GM10266 (cell line): ENCODE measurements around the gene HOXA5.

Source experiments
- DNase-seq: peaks from one replicate; pipeline ENCODE4 v3.0.0; 2012; ENCODE audit errors: extremely low spot score
- TF ChIP-seq, protein P1 (sequence below): IDR thresholded peaks from 2 replicates; pipeline ENCODE4 v1.5.1; 2012; ENCODE audit warnings: mild to moderate bottlenecking, low read depth; ENCODE audit not compliant: control insufficient read depth, insufficient read depth; ENCODE audit errors: missing control alignments

Gene HOXA5

DNA sequence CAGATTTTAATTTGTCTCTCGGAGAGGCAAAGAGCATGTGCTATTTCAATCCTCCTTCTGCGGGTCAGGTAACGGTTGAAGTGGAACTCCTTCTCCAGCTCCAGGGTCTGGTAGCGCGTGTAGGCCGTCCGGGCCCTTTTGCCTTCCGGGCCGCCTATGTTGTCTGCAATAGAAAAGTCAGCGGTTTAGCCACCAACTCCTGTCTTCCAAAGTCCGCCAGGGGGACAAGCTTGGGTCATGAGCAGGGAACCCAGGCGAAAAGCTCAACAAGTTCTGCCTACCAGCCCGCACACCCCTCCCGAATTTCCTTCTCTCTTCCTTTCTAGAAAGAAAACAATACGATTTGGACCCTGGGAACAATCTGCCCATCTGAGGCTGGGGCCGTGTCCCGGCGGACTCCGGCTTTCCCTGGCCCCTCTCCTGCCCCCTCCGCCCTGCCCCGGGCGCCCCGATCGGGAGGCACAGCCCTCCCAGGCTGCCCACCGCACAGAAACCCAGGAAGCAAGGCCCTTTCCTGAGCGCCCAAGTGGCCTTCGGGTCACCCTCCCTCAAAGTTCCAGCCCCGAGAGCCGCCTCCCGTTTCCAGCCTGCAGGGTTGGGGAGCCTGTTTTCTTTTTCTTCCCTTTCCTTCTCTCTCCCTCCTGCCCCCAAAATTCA, 1.4 kb downstream of the HOXA5 start:
- no peak for DNase-seq
- TF ChIP-seq, protein P1, sequence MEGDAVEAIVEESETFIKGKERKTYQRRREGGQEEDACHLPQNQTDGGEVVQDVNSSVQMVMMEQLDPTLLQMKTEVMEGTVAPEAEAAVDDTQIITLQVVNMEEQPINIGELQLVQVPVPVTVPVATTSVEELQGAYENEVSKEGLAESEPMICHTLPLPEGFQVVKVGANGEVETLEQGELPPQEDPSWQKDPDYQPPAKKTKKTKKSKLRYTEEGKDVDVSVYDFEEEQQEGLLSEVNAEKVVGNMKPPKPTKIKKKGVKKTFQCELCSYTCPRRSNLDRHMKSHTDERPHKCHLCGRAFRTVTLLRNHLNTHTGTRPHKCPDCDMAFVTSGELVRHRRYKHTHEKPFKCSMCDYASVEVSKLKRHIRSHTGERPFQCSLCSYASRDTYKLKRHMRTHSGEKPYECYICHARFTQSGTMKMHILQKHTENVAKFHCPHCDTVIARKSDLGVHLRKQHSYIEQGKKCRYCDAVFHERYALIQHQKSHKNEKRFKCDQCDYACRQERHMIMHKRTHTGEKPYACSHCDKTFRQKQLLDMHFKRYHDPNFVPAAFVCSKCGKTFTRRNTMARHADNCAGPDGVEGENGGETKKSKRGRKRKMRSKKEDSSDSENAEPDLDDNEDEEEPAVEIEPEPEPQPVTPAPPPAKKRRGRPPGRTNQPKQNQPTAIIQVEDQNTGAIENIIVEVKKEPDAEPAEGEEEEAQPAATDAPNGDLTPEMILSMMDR, result no peak

DNA sequence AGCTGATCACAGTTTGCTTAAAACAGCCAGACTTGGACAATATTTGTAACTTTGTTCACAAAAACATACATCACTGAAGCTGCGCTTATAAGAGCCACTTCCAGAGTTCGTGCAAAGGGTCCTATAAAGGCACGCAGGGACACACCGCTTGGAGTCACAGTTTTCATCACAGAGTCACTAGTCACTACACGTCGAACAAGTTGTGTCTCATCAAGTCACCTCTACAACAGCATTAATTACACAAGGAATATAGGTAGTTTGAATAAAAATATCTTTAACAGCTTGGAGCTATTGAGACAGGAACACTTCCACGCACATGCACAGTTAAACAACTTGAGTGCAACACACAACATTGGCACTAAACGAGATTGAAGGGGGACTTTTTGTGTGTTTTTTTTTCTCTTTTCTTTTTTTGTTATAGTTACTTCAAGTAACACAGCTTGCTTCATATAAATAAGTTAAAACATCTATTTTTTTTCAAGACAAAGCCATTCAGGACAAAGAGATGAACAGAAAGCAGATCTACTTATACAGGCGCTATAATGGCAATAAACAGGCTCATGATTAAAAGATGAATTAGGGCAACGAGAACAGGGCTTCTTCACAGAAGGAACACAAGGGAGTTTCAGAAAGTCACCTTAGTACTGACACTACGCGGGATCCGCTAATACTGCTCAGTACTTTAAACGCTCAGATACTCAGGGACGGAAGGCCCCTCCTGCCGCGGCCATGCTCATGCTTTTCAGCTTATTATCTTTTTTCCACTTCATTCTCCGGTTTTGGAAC, 2.2 kb downstream of the HOXA5 start:
- TF ChIP-seq, protein P1, result no peak
- DNase-seq, result no peak

DNA sequence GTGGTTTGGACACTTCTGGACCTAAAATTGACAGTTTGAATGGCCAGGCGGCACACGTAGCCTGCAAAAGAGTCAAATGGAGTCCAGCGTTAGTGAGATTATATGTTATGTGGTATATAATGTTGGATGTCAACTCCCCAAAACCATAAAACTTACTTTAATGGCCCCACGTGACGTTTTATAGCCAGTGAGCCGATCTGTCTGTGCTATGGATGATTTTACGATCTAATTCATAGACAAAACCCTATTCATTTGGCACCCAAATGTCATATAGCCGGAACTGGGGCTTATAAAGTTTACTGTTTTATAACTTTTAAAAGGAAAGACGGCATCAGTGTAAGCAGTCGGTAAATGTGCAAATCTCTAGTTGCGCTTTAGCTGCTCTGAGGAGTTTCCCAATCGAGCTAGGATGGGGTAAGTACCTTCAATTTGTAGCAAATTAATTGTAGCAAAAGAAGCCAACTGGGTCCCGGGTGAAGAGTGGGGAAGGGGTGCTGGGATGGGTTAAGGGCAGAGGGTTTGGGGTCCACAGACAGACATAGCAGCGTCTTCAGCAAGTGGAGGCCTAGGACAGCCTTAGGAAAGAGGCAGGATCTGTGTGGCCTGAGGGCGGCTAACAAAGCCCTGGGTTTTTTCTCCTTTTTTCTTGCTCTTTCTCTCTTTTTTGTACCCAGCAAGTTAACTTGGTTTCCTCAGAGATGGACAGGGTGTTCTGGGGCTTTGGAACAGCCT, 3.2 kb downstream of the HOXA5 start:
- TF ChIP-seq, protein P1, result no peak
- no peak for DNase-seq

DNA sequence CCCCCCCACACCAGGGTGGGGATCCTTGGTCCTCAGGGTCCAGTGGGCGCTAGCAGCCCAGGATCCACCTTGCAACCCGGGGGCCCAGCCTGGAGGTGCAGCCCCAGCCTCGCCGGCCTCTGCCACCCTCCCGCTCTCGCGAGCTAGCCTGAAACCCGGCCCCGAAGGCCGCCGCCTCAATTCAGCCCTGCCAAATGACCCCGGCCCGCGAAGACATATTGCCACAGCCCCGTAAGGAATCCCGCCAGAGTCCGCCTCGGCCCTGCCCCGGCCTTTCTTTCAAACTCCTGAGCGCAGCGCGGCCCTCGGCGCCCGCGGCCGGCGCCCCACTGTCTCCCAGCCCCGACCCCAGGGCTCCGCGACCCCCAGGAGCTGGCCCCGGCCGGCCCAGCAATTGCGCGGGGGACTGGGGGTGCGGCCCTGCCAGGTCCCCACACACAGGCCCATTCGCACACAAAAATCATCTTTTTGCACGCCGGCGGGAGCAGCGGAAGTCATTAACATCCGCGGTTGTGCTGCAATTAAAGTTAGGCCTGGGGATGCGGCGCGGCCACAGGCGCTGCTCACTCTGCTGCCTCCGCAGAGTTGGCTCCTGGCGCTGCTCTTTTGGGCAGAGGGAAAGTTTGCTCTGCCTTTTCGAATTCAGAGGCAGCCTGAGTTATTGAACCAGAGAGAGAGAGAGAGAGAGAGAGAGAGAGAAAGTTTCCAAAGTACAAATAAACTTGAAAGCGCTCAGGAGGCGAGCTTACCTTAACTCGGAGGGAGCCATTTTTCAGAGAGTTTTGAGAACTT, 4.0 kb downstream of the HOXA5 start:
- TF ChIP-seq, protein P1, result no peak
- DNase-seq, result no peak

DNA sequence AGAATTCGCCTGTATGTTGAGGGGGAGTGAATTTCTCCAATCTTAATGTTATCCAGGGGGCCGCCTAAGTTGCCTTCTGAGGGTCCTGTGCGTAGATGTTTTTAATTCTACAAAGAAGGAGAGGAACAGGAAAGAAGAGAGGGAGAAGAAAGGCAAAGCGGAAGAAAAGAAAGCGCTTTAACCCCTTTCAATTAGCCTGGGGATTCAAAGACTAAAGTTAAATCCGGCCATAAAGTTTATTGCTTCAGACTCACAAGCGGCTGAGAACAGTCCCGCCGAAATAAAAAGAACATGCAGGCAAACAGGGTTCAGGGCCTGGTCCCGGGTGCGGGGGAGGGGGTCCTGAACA, 4.5 kb downstream of the HOXA5 start:
- DNase-seq, result no peak
- TF ChIP-seq, protein P1, result no peak

DNA sequence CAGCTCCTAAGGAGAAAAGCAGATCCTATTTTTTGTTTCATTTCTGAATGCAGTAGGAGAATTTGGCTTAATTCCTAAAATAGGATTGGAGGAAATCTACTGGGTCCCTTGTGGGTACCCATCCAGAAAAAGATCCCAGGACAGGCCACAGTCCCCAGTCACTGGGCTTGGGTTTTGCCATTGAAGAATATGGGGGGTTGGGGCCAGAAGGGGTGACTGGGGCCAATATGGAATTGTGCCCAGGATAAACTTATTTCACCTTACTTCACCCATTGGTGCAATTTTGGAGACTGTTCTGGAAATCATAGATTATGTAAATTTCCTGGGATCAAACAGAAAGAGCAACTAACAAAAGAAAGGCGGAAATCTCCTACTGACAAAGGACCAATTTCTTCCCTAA, 5.0 kb downstream of the HOXA5 start:
- TF ChIP-seq, protein P1, result no peak
- DNase-seq, result no peak
